ENCODE measurements around the gene VAMP2. TPM values are rescaled to one million over a fixed set of nuclear protein-coding genes. Genes with fewer than 3 reads are reported as not detected.

Gene VAMP2
- total and polyA plus RNA-seq, 10 of the 15 experiments (the other 5 are each of a cell fraction or from before 2014, with no cell fraction given): 3.0 to 35.2 (median 25.0) TPM

DNA sequence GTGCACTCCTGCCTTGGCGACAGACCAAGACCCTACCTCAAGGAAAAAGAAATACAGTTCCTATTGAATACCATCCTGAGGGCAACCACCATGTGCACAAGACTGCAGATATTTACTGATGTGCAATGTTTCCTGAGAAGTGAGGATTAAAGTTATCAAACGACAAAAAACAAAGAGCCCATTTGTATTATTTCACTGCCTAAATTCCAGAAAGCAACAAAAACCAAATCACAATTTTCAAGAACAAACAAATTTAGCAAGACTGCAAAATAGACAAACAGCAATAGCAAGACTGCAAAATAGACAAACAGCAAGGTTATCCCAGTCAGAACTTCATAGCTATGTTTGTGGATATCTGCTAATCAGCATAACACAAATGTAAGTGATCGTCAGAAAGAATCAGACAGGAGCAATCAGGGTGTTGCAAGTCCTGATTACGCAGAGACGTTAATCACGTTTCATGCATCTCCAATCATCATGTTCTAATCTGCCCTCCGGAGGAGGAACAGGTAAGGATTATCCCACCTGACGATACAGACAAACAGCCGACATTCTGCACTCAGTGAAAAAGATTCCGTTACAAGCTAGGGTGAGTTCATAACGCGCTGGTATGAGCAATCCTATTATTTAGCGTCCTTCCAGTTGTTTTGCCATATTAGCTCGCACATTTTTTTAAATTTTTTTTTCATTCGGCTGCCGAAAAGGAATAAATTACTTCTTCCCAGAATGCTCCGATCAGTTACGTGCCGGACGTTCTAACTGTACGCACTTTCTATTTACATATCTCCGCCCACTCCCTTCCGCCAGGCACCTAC is 10.5 kb upstream of the VAMP2 start:
- H3K9me3 ChIP-seq (replicated peaks; ENCODE audit: control insufficient read depth, insufficient read depth, low read length): no peaks in the 10 kb centered on the region
- H3K79me2 ChIP-seq (ENCODE audit: control insufficient read depth, insufficient read depth, low read length): peaks cover 3% of the 10 kb centered on the region; the same call in 1 of the 2 replicates
- no peaks in the 10 kb centered on the region for H3K27me3 ChIP-seq (replicated peaks in 1 of 2; ENCODE audit: control insufficient read depth in 2 of 2, insufficient read depth in 2 of 2, low read length in 1 of 2)
- peak overlapping the region; percentile 65 for H3K4me3 ChIP-seq
- SMC1A ChIA-PET (ENCODE audit: uncharacterized antibody, unreplicated experiment): interaction anchor here (0.9 to 1.9 kb wide), 12 partner anchors 9 to 74 kb away, joined by 3 to 7 read pairs (median 5); partner anchors contain the start of genes AURKB and CTC1
- peak overlapping the region; percentile 99 for H3K4me2 ChIP-seq (ENCODE audit: control insufficient read depth, insufficient read depth)
- intact Hi-C loops (cut with micrococcal nuclease; ENCODE audit: unreplicated experiment) (loop anchor here (1.0 to 5.0 kb wide), 3 partner anchors 35 to 54 kb away; no protein-coding TSS in a partner anchor), in situ Hi-C loops (cut with MboI) (no loop called here)
- CTCF ChIA-PET: interaction anchor here (0.9 to 2.0 kb wide), 9 partner anchors 9 to 128 kb away, joined by 3 to 10 read pairs (median 5); no protein-coding TSS in a partner anchor
- ATAC-seq (peak; percentile 86), FAIRE-seq (peak; percentile 94), DNase-seq (ENCODE audit: low read depth, low spot score) (peak; percentile 98)
- RAD21 ChIA-PET (ENCODE audit: unreplicated experiment): interaction anchor here (0.6 to 1.9 kb wide), 14 partner anchors 9 to 75 kb away, joined by 3 to 12 read pairs (median 6); partner anchors contain the start of genes BORCS6, CTC1 and PFAS
- WGBS (ENCODE audit: insufficient coverage, insufficient replicate concordance, low lambda C conversion rate, missing lambda C conversion rate): under 1% methylated on average over 23 of the region's 23 CpGs
- peak overlapping the region; percentile 88 for H3K9ac ChIP-seq (ENCODE audit: control insufficient read depth, insufficient read depth, low read length)
- POLR2A ChIA-PET: interaction anchor here (0.6 to 2.4 kb wide), 20 partner anchors 9 to 392 kb away, joined by 3 to 31 read pairs (median 6); partner anchors contain the start of genes BORCS6, CTC1, HES7 and RANGRF
- BruUV-seq (replicated peaks): TSS peak; percentile 100
- H4K20me1 ChIP-seq (ENCODE audit: control insufficient read depth, insufficient read depth): no peaks in the 10 kb centered on the region
- peak overlapping the region; percentile 99 for H3K27ac ChIP-seq (ENCODE audit: control insufficient read depth, insufficient read depth)
- no peaks in the 10 kb centered on the region for H3K36me3 ChIP-seq (ENCODE audit: control insufficient read depth in 2 of 2, insufficient read depth in 2 of 2, low read length in 1 of 2)
- peak overlapping the region; percentile 89 for H2AFZ ChIP-seq (ENCODE audit: control insufficient read depth, low read depth, low read length)
- H3K4me1 ChIP-seq (ENCODE audit: control insufficient read depth, insufficient read depth, low read length): peaks cover 14% of the 10 kb centered on the region
- TF ChIP-seq SIX5 (IDR thresholded peaks at IDR 0.05; ENCODE audit: low read depth, low read length, severe bottlenecking) (peak; percentile 43), E2F8 (IDR thresholded peaks at IDR 0.05; ENCODE audit: low read depth, partially characterized antibody) (peak; percentile 63), MLLT1 (IDR thresholded peaks at IDR 0.05) (peak; percentile 97), SRF (IDR thresholded peaks at IDR 0.05; ENCODE audit: low read depth in 2 of 2, low read length in 2 of 2) (peak in 1 of 2 experiments; percentile 57; a peak in 1 of 4 replicates), IRF4 (IDR thresholded peaks at IDR 0.05; ENCODE audit: low read depth, low read length) (peak; percentile 87), ZNF207 (IDR thresholded peaks at IDR 0.05; ENCODE audit: borderline replicate concordance) (no peak; the same call in 1 of the 2 replicates), JUNB (IDR thresholded peaks at IDR 0.05) (peak; percentile 85), ESRRA (IDR thresholded peaks at IDR 0.05; ENCODE audit: low read length) (peak; percentile 72; the same call in 1 of the 2 replicates), MYC (IDR thresholded peaks at IDR 0.05; ENCODE audit: insufficient read depth, insufficient read length, insufficient replicate concordance, low read length, severe bottlenecking) (no peak), CREB1 (IDR thresholded peaks at IDR 0.05; ENCODE audit: low read depth) (peak; percentile 78), MEF2B (IDR thresholded peaks at IDR 0.05; ENCODE audit: partially characterized antibody, poor library complexity, severe bottlenecking) (peak; percentile 72)
- TF ChIP-seq, protein P1, sequence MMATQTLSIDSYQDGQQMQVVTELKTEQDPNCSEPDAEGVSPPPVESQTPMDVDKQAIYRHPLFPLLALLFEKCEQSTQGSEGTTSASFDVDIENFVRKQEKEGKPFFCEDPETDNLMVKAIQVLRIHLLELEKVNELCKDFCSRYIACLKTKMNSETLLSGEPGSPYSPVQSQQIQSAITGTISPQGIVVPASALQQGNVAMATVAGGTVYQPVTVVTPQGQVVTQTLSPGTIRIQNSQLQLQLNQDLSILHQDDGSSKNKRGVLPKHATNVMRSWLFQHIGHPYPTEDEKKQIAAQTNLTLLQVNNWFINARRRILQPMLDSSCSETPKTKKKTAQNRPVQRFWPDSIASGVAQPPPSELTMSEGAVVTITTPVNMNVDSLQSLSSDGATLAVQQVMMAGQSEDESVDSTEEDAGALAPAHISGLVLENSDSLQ (IDR thresholded peaks at IDR 0.05): peak; percentile 70
- TF ChIP-seq, protein P2, sequence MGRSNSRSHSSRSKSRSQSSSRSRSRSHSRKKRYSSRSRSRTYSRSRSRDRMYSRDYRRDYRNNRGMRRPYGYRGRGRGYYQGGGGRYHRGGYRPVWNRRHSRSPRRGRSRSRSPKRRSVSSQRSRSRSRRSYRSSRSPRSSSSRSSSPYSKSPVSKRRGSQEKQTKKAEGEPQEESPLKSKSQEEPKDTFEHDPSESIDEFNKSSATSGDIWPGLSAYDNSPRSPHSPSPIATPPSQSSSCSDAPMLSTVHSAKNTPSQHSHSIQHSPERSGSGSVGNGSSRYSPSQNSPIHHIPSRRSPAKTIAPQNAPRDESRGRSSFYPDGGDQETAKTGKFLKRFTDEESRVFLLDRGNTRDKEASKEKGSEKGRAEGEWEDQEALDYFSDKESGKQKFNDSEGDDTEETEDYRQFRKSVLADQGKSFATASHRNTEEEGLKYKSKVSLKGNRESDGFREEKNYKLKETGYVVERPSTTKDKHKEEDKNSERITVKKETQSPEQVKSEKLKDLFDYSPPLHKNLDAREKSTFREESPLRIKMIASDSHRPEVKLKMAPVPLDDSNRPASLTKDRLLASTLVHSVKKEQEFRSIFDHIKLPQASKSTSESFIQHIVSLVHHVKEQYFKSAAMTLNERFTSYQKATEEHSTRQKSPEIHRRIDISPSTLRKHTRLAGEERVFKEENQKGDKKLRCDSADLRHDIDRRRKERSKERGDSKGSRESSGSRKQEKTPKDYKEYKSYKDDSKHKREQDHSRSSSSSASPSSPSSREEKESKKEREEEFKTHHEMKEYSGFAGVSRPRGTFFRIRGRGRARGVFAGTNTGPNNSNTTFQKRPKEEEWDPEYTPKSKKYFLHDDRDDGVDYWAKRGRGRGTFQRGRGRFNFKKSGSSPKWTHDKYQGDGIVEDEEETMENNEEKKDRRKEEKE (IDR thresholded peaks at IDR 0.05): peak; percentile 81

Data from GM12878 (cell line).